DMS 273 treated with DMSO at 0.1 percent for 48 hours (cell line): ENCODE results near the gene SGMS1.
"Not testable (repeated sequence)": the region's sequence is repeated elsewhere in the genome, so short reads cannot be mapped to it uniquely, and the experiment has no call there.

Experiments used
- DNase-seq: peaks from one replicate; lab custom pipeline; 2025; lab: John Stamatoyannopoulos, UW

SGMS1 gene

DNA sequence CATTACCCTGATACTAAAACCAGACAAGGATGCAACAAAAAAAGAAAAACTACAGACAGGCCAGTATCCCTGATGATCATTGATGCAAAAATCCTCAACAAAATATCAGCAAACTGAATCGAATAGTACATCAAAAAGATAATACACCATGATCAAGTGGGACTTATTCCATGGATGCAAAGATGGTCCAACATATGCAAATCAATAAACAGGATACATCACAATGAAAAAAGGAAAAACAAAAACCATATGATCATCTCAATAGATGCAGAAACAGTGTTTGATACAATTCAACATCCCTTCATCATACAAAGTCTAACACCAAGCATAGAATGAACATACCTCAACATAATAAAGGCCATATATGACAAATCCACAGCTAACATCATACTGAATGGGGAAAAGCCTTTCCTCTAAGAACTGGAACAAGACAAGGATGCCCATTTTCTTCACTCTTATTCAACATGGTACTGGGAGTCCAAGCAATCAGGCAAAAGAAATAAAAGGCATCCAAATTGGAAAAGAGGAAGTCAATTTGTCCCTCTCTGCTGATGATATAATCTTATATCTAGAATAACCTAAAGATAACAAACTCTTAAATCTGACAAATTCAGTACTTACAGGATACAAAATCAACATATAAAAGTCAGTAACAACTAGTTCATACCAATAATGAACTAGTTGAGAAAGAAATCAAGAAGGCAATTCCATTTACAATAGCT lies 323.6 kb downstream of the SGMS1 start:
- no peak for DNase-seq

DNA sequence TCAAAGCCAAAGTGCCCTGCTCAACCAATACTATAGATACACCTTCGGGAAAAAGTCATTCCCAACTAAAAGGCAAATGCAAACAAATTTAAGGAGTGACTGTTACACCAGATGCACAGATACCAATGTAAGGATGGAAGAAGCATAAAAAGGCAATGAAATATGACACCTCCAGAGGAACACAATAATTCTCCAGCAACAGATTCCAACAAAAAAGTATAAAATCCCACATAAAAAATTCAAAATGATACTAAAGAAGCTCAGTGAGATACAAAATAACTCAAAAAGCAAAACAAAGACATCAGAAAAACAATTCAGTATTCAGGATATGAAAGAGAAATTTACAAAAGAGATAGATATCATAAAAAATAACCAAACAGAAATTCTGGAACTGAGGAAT lies 328.4 kb downstream of the SGMS1 start:
- DNase-seq = no peak

DNA sequence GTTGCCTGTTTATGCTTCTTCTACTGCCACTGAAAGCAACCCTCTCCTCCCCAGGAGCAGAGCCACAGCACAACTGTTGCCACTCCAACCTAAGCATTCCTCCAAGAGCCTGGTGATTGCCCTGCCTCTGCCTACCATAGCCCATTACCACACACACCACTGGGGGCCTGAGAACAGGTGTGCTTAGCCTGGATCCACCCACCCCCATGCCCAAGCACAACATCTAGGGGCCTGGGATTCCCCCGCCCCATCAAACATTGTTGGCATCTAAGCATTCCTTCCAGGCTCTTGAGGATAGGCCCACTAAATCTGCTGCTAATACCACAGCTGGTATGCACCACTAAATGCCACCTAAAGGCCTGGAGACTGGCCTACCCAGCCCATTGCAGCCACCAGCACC lies 329.2 kb downstream of the SGMS1 start:
- DNase-seq = no peak

DNA sequence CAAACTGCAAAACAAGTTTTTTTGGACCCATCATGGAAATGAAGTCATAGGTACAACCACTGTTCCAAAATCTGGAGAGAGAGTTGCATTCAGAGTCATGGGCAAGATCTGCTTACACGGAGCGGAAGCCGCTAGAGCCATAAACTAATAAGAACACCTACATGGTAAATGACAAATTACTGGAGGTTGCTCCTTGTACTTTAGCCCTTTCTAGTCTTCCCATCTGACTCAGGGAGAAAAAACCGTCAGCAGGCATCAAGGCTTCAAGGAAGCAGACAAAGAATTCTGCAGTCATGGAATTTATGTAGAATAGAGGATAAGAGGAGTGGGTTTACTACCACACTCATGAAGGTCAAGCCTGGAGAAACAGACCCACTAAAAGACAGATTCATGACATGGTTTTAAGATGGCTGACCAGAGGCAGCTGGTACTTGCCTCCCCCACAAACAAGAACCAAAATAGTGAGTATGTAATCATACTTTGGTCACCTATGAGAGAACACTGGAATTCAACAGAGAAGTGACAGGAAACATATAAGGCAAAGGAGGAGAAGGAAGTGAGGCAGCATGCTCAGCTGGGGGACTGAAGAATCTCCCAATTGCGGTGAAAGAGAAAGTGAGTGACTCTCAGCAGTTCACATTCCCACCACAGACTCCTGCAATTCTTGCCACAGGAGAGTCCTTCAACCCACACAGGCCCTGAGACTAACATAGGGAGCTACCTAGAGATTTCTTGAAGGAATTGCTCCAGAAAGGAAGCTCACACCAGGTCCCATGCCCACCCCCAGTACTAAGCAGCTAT lies 330.0 kb downstream of the SGMS1 start:
- DNase-seq = no peak

DNA sequence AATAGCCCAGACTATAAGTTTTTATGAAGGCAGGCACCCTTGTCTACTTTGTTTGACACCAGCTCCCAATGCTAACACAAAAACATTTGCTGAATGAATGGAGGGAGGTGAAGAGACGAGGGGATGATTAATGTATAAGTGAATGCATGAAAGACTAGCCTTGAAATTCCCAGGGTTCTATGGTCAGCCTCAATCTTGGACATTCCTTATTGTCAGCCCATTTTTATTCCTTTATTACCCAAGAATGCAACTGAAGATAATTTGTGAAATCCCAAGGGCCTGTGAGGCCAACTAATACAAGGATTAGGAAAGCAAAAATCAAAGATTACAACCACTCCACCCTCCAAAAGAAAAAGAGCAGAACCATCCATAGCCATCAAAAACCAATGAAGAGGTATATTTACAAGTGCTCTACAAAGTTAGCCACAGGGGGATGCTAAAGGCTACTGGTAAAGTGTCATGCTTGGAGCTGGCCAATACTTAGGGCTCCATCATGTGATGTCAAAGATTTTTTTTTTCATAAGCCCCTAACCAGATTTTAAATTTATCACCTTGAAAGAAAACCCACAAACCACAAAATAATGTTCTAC lies 332.4 kb downstream of the SGMS1 start:
- DNase-seq = no peak

DNA sequence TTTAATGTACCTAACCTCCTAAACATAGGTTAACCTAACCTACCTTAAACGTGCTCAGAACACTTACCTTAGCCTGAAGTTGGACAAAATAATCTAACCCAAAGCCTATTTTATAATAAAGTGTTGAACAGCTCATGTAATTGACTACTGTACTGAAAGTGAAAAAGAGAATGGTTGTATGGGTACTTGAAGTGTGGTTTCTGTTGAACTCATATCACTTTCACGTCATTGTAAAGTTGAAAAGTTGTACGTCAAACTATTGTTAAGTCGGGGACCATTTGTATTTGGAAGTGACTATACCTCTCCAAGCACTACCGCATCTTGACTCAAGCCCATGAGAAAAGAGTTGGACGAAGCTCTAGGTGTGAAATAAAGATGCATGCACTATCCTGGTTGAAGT lies 334.6 kb downstream of the SGMS1 start:
- no peak for DNase-seq

DNA sequence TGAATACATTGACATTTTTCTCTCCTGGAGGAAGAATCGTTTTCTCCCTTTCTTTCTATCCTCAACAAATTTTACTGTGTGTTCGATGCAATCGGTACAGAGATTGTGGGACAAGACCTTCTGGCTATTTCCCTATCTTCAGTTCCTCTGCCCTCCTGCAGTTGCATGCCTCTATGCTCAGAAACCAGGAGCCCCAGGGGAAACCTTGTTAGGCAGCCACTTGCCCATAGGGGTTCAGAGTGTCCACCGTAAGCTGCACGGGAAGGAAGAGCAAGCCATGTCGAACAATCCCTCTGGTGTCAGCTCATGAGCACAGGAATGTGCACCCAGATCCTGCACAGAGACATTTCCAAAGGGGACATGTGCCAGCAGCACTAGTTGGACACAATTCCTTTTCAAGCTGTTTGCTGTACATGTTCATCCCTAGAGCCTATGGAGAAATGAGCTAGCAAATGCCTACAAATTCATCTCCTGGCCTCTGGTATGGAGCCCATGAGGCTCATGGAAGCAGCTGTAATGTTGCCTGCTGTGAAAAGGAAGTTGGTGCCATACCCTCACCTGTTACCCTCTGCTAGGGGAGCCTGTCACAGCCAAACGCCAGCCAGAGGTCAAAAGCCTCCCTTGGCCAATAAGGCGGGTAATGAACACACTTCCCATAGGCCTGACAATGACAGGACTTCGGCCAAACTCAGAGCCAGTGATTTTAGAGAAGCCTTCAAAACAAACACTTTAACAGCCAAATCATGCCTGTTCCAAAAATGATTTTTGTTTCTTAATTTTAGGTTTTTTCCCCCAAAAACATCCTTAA lies 336.6 kb downstream of the SGMS1 start:
- DNase-seq = no peak

DNA sequence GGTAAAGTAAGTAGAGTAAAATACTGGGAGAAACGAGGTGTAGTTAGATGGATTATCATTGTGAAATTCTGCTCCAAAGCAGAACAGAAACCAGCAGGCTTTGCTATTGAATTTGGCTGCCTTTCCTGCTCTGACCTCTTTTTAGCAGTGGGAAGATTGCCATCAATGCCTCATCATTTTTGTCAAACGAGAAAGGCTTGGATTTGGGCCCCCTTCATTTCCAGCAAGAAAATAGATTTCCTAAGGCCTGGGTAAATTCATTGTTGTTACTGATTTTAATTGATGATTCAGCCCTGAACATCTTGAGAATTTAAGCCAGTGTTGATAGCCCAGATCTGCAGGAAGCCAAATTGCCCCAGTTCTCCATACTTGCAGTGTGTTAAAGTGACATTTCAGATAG lies 337.2 kb downstream of the SGMS1 start:
- DNase-seq = no peak

DNA sequence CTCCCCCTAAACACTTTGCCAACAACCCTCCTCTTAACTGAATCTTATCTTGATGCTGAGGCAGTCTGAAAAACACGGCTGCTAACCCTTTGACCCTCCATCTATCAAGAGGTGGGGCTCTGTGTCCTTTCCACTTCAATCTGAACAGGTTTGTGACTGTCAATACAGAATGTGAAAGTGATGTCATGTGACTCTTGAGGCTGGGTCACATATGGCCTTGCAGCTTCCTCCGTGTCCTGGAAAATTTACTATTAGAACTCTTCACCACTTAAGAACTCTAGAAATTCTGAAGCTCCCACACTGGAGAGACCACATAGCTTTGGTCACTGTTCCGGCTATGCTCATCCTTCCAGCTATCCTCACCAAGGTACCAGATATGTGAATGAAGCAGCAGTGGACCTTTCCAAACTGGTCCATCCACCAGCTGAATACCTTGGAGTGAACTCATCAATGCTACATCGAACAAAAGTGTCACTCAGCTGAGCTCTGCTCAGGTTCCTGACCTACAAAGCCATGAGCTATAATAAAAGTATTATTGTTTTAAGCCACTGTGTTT lies 341.7 kb downstream of the SGMS1 start:
- DNase-seq = no peak

DNA sequence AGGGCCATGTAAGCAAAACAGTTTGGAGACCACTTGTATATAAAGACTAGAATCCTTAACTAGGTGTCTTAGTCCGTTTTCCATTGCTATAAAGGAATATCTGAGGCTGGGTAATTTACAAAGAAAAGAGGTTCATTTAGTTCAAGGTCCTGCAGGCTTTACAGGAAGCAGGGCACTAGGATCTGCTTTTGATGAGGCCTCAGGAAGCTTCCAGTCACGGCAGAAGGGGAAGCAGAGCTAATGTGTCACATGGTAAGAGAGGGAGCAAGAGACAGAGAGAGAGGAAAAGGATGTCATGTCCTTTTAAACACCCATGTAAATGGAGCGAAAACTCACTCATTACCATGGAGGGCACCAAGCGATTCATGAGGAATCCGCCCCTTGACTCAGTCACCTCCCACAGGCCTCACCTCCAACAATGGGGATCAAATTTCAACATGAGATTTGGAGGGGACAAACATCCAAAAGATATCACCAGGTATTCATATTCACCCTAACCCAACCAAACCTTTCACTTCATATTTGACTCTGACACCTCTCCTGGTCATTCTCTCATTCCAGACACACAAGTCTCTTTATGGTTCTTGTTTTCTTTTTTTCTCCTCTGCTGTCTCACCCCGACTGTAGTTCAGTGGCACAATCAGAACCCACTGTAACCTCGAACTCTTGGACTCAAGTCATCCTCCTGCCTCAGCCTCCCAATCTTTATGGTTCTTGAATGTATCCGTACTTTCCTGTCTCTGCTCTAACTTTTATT lies 342.4 kb downstream of the SGMS1 start:
- no peak for DNase-seq

DNA sequence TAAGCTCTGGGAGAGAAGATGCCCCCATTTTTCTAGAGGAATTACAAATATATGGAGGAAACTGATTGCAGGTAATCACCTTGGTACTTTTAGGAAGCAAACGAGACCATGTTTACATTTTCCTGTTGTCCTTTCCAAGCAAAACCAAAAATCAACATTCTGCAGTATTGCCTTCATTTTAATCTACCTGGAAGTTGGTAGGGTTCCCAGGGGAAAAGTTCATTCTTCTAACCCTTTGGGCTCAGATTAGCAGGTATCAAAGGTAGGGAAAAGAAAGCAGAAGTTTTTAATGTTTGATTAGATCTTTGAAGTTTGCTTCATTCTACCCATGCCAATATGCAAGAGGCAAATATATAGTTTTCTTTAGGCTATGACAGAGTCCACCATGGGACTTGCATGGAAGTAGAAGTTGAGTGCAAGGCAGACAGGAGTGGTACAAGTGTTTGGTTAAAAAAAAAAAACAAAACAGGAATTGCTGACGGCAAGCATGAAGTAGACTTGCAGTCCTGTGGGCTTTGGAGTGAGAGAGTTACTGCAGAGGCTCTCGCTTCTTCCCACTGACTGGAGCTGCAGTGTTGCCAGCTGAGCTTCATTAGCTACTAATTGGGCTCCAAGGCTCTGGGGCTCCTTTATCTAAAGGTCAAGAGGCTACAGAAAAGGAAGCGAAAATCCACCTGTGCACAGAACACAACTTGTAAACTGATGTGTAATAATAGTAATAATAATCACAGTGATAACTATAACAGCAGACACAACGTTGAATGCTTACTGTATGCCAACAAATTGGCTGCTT lies 343.5 kb downstream of the SGMS1 start:
- no peak for DNase-seq

DNA sequence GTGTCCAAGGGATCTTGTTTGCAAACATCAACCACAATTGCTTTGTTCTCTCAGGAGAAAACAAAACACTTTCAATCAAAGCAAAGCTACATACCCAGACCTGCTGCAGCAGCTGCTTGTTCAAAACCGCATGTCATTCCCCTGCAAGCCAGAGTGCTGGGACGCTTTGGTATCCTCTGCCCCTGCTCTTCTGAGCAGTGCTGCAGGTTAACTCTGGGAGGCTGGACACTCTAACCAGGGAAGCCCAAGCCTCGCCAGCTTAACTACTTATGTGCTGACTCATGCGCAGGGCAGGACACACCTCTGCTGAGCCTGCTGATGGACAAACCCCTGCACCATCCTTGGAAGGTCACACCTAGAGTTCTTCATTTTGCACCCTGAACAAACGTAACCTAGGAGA lies 344.3 kb downstream of the SGMS1 start:
- DNase-seq = no peak

DNA sequence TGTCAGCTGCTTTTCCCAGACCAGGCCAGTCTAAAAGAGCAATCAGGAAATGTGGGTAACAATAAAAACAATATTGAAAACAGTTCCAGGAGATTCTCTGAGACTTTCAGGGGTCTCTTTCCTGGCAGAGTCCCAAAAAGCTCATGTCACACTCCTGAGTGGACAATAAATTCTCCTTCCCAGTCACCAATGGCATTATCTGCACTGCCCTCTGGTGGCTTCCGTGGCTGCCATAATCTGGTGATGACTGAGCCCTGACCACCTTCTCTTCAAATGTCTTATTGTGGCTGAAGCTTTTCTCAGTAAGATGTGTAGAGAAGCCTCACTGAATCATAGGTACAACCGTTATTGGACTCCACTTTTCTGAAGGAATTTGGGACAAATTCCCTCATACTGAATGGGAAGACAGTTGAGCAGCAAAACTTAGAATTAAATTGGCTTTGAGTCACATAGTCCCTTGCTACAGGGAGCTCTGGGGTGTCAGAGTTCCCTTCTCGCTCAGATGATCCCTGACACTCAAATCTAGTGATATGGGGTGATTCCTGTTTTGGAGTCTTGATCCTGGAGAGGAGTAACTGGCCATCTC lies 348.0 kb downstream of the SGMS1 start:
- no peak for DNase-seq

DNA sequence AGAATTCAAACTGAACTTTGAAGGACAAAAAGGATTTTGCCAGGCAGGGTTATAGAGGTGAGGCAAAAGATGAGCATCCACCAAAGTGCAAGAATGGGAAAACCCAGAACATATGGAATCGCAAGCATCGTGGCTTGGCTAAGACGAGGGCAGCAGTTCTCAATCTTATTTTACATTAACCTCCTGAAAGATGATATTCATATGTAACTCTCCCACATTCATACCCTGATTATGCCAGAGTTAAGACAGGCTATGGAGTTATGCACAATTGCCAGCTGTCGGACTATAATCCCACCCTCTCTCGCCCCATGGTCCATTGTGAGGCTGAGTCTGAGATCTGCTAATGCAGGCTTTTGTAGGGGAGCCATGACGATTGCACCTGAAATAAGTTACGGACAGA lies 351.2 kb downstream of the SGMS1 start:
- no peak for DNase-seq

DNA sequence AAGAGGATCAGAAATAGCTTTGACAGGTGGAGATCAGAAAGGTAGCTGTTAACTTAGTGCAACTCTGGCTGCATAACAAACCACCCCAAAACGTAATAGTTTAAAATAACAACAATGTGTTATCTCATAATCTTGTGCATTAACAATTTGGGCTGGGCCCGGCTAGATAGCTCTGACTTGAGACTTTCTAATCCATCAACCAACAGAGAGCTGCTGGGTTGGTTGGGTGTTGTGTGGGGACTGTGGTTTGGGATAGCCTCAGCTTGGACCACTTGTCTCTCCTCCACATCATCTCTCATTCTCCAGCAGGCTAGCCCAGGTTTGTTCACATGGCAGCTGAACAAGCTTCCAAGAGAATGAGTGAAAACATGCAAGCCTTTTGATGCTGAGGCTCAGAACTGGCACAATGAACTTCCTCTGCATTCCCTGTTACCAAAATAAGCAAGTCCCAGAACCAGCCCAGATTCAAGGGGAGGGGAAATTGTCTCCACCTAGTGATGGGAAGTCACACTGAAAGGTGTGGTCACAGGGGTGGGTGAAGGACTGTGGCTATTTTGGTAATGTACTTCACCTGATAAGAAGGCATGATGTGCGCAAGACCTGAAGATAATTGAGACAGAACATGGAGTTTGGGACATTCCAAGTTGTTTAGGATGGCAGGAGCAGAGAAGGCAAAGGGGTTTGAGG lies 352.0 kb downstream of the SGMS1 start:
- no peak for DNase-seq

DNA sequence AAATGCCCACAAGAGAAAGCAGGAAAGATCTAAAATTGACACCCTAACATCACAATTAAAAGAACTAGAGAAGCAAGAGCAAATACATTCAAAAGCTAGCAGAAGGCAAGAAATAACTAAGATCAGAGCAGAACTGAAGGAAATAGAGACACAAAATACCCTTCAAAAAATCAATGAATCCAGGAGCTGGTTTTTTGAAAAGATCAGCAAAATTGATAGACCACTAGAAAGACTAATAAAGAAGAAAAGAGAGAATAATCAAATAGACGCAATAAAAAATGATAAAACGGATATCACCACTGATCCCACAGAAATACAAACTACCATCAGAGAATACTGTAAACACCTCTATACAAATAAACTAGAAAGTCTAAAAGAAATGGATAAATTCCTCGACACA lies 355.9 kb downstream of the SGMS1 start:
- DNase-seq = not testable (repeated sequence)

DNA sequence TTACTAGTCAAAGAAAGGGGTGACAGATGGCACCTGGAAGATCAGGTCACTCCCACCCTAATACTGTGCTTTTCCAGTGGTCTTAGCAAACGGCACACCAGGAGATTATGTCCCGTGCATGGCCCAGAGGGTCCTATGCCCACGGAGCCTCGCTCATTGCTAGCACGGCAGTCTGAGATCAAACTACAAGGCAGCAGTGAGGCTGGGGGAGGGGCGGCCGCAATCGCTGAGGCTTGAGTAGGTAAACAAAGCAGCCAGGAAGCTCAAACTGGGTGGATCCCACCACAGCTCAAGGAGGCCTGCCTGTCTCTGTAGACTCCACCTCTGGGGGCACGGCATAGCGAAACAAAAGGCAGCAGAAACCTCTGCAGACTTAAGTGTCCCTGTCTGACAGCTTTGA lies 361.1 kb downstream of the SGMS1 start:
- not testable (repeated sequence) for DNase-seq

DNA sequence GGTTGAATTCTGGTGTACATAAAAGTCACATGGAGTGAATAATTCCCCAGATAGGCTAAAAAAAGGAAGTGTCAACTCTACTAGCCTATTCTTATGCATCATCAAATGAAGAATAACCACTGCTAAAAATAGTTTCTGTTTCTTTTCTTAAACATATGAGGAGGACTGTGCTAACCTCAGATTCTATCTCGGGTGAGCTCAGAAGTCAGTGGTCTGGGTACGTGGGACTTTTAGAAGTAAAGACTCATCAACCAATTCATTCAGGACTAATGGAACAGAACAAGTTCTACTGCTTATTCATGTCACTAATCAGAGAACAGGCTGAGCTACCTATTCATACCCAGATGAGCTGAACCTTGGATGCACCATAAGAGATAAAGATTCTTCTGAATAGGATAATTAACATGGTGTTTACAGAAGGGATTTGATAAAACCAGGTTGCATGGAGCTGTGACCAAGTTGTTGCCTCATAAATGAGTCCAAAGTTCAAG lies 362.9 kb downstream of the SGMS1 start:
- DNase-seq = no peak
